Stimulated activated effector memory CD8-positive, alpha-beta T cell treated with anti-CD3 and anti-CD28 coated beads, Interleukin-12 subunit alpha, Interleukin-12 subunit beta, amount 100 ng/mL, for 72 hours (primary cell): ENCODE measurements around the gene LGALS12.
"Not testable (repeated sequence)": the region's sequence is repeated elsewhere in the genome, so short reads cannot be mapped to it uniquely, and the experiment has no call there.

Experiments
- ATAC-seq: fragments of 150-1000 bp; cut with Tn5 transposase; 2 replicates; pipeline ENCODE4 v1.10.0; 2021
- DNase-seq, 2 donors: peaks; one replicate each; pipeline ENCODE4 v3.0.0; 2021 to 2022; ENCODE audit warnings: low spot score in 2 of 2
- H3K27ac Mint-ChIP-seq: one replicate; pipeline ENCODE4 v1.8.0; 2022; ENCODE audit warnings: mild to moderate bottlenecking, mixed read lengths
- H3K36me3 Mint-ChIP-seq: one replicate; pipeline ENCODE4 v1.8.0; 2022; ENCODE audit warnings: mild to moderate bottlenecking, mixed read lengths
- H3K4me1 Mint-ChIP-seq: one replicate; pipeline ENCODE4 v1.8.0; 2022; ENCODE audit warnings: mixed read lengths
- H3K4me3 Mint-ChIP-seq: one replicate; pipeline ENCODE4 v1.8.0; 2022; ENCODE audit warnings: mild to moderate bottlenecking, mixed read lengths
- H3K9me3 Mint-ChIP-seq: one replicate; pipeline ENCODE4 v1.8.0; 2022; ENCODE audit warnings: mixed read lengths

Gene LGALS12

GRCh38 chr11:63534895-63535461 is 29.1 kb downstream of the LGALS12 start:
- DNase-seq, result peak; percentile 28 to 80
- ATAC-seq, result peak; percentile 81
- Mint-ChIP-seq H3K4me3 (peak overlapping the region; percentile 80), H3K9me3 (no peaks in the 10 kb centered on the region), H3K27ac (peak overlapping the region; percentile 95), H3K36me3 (no peaks in the 10 kb centered on the region), H3K4me1 (peaks cover 87% of the 10 kb centered on the region)

DNA sequence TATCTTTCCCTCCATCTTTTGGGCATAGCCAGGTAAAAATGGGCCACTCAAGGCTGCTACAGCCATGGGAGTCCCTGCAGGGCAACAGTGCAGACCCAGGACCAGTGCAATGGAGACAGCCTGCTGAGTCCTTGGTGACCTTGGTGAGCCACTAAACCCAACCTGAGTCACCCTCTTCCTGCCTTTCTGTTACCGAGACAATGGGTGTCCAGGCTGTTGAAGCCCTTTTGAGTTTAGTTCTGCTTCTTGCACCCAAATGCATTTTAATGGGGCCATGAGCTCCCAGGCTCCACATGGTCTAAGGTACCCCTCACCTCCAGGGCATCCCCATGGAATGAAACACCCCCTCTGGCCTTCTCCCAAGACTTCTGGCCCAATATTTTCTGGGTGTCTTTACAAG is 29.9 kb downstream of the LGALS12 start:
- DNase-seq (peak; percentile 37 to 82), ATAC-seq (peak; percentile 80)
- no peaks in the 10 kb centered on the region for H3K36me3 Mint-ChIP-seq
- H3K27ac Mint-ChIP-seq, result peak overlapping the region; percentile 95
- H3K9me3 Mint-ChIP-seq, result no peaks in the 10 kb centered on the region
- peak overlapping the region; percentile 80 for H3K4me3 Mint-ChIP-seq
- H3K4me1 Mint-ChIP-seq, result peaks cover 91% of the 10 kb centered on the region

DNA sequence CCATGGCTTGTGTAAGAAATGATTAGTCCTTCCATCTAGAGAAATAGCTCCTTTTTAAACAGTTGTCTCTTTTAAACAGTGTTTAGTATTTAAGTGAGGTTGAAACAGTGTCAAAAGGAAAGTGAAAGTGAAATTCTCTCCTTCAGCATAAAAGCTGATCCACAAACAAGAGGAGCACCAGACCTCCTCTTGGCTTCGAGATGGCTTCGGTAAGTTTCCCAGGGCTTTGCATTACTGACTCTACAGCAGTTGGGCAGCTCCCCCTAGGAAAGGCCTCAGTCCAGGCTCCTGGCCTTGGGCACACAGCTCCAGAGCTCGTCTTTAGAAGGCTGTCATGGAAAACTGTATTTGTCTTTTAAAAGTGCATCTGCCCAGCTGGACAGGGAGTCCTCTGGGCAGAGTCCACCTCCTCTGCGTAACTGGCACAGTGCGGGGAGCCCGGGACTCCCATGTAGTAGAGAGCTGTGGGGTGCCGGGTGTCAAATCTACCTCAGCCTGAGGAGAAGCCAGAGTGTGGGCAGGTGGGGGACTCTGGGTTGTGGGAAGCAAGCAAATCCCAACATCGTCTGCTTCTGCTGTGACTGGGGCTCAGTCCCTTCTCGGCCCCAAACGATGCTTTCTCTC is 30.9 kb downstream of the LGALS12 start, which contains the start of gene PLAAT4:
Gene PLAAT4, plus strand, starts transcription at position 140 of the 624 bp plus-strand sequence. Its CDS starts 61 bp downstream, at position 201.
- Mint-ChIP-seq H3K9me3 (no peaks in the 10 kb centered on the region), H3K4me1 (peaks cover 85% of the 10 kb centered on the region), H3K27ac (peak within 1 kb of the TSS; percentile 95), H3K4me3 (peak within 1 kb of the TSS; percentile 80), H3K36me3 (no peaks in the 10 kb centered on the region)
- DNase-seq, result peak in 1 of 2 donors; percentile 69
- ATAC-seq, result peak; percentile 22

DNA sequence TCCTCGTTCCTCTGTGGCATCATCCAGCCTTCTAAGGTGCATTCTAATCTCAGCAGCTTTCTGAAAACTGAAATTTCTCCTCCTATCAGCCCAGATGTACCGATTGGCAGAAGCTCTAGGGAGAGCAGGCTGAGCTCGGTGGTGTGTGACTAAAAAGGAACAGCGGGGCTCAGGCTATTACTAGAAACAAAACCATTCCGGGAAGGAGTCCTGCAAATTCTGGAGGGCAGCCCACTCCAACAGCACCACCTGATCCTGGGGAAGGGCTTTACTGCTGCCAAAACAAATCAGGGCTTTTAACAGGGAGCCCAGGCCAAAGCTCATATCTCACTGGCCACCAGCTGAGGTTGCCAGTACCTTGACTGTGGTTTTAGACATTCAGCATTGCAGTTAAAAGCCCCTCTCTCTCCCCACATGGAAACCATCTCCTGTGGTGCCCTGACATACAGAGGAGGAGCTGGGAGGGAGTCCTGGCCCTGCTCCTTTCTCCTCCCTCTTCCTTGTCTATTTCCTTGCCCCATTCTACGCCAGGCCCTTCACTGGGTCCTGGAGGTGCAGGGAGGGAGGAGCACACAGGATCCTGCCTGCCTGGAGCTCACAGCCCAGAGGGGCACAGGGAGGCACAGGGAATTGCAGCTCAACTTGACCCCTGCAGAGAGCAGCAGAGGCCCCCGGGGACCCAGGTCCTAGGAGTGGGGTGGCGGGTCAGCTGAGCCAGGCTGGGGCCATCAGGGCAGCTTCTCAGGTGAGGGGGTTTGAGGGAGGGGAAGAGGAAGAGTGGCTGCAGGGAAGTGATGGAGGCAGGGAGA is 31.6 kb downstream of the LGALS12 start:
- peak overlapping the region; percentile 80 for H3K4me3 Mint-ChIP-seq
- peaks cover 82% of the 10 kb centered on the region for H3K4me1 Mint-ChIP-seq
- no peaks in the 10 kb centered on the region for H3K36me3 Mint-ChIP-seq
- peak overlapping the region; percentile 95 for H3K27ac Mint-ChIP-seq
- DNase-seq (peak in 1 of 2 donors; percentile 64), ATAC-seq (peak; percentile 20)
- no peaks in the 10 kb centered on the region for H3K9me3 Mint-ChIP-seq

DNA sequence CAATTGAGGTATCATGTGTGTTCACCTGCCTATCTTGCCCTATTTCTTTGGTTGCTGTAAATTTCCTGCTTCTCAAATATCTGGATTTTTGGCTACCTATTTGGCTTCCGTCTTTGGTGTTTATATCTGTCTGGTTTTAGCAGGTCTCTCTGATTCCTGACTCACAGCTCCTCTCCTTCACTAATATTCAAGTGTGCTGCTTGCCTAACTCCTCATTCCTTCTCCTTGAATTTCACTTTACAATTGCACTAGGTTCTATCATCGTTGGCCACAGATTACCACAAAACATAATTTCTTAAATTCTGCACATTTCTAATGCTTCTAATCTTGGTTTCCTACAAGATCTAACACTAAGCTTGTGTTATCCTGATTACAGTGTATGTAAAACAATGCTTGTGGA is 36.6 kb downstream of the LGALS12 start:
- H3K9me3 Mint-ChIP-seq, H3K4me3 Mint-ChIP-seq, DNase-seq, ATAC-seq: not testable (repeated sequence)
- Mint-ChIP-seq H3K4me1 (peaks cover 58% of the 10 kb centered on the region), H3K36me3 (peaks cover 11% of the 10 kb centered on the region), H3K27ac (peak overlapping the region; percentile 24)

GRCh38 chr11:63543711-63544110 is 37.8 kb downstream of the LGALS12 start:
- Mint-ChIP-seq H3K27ac (peak overlapping the region; percentile 24), H3K4me3 (no peak overlapping the region), H3K36me3 (peaks cover 11% of the 10 kb centered on the region), H3K4me1 (peaks cover 46% of the 10 kb centered on the region), H3K9me3 (no peaks in the 10 kb centered on the region)
- DNase-seq, result no peak
- no peak for ATAC-seq

DNA sequence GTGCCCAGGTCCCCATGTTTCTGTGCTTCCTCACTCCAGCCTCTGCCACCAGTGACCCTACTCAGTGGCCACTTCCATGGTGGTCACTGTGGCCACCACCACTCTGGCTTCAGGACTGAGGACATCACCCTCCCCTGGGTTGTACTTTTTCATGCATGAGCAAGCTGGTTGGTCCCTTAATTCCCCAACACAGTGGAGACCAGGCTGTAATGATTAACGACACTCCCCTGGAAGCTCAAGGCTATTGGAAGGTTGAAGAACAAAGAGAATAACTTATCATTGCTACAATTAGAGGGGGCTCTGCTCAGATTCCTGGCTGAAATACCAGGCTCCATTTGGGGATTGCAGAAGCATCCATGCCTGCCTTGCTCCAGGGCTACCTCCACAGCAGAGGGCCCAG is 41.2 kb downstream of the LGALS12 start:
- Mint-ChIP-seq H3K27ac (peak overlapping the region; percentile 69), H3K9me3 (no peaks in the 10 kb centered on the region), H3K36me3 (peaks cover 19% of the 10 kb centered on the region), H3K4me3 (no peak overlapping the region), H3K4me1 (peaks cover 47% of the 10 kb centered on the region)
- ATAC-seq, result no peak
- DNase-seq, result no peak

DNA sequence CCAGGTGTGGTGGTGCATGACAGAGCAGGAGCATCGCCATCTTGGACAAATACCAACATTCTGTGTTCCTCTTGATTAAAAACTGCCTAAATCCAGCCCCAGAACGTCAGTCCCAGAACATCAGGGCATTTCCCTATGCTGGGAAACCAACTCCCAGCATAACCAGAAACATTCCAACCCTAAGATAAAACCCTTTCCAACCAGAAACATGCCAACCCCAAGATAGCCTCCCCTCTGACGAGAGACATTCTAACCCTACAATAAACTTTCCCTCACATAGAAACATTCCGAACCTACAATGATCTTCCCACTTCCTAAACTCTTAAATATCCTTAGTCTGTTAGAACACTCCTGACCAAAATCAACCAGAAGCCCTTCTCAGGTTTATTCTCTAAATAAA is 42.3 kb downstream of the LGALS12 start:
- no peak for DNase-seq
- Mint-ChIP-seq H3K4me3 (no peak overlapping the region), H3K9me3 (no peaks in the 10 kb centered on the region), H3K27ac (peak overlapping the region; percentile 1), H3K36me3 (peaks cover 19% of the 10 kb centered on the region), H3K4me1 (peaks cover 49% of the 10 kb centered on the region)
- ATAC-seq, result no peak

DNA sequence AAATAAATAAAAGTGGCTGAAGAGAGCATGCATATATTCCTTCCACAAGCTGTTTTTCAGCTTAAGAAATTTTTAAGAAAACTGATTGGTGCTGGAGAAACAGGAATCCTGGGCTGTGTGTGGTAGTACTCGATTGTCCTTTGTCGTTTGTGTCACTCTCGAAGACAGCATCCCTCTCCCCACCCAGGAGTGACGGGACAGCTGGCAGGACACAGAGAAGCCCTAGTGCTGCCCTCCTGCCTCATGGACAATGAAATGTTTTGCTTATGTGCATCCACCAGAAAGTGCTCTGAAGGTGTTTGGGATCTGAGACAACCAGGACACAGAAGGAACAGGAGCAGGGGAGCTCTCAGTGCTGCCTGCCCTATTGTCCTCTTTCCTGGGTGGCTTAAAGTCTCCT is 43.5 kb downstream of the LGALS12 start:
- ATAC-seq, result no peak
- Mint-ChIP-seq H3K9me3 (no peaks in the 10 kb centered on the region), H3K4me3 (peak overlapping the region; percentile 34), H3K4me1 (peaks cover 53% of the 10 kb centered on the region), H3K27ac (peak overlapping the region; percentile 37), H3K36me3 (peaks cover 8% of the 10 kb centered on the region)
- DNase-seq, result no peak

- Mint-ChIP-seq H3K4me1 (peaks cover 56% of the 10 kb centered on the region), H3K27ac (peak overlapping the region; percentile 93)
- not testable (repeated sequence) for ATAC-seq
Observed at GRCh38 chr11:63550156-63550700, 44.3 kb downstream of the LGALS12 start.

GRCh38 chr11:63551091-63551888 is 45.4 kb downstream of the LGALS12 start:
- Mint-ChIP-seq H3K9me3 (no peaks in the 10 kb centered on the region), H3K27ac (peak overlapping the region; percentile 93), H3K4me3 (peak overlapping the region; percentile 76), H3K4me1 (peaks cover 48% of the 10 kb centered on the region), H3K36me3 (peaks cover 8% of the 10 kb centered on the region)
- DNase-seq (peak in 1 of 2 donors; percentile 73), ATAC-seq (peak; percentile 12)

More at GRCh38 chr11:63550156-63550700, 44.3 kb downstream of the LGALS12 start:
- not testable (repeated sequence) for H3K36me3 Mint-ChIP-seq, H3K9me3 Mint-ChIP-seq, DNase-seq
- peak overlapping the region; percentile 34 for H3K4me3 Mint-ChIP-seq

GRCh38 chr11:63551889-63552266 is 46.0 kb downstream of the LGALS12 start:
- peaks cover 48% of the 10 kb centered on the region for H3K4me1 Mint-ChIP-seq
- peaks cover 8% of the 10 kb centered on the region for H3K36me3 Mint-ChIP-seq
- DNase-seq, result peak; percentile 18 to 73
- ATAC-seq, result peak; percentile 40
- no peaks in the 10 kb centered on the region for H3K9me3 Mint-ChIP-seq
- H3K4me3 Mint-ChIP-seq, result peak overlapping the region; percentile 76
- peak overlapping the region; percentile 93 for H3K27ac Mint-ChIP-seq

GRCh38 chr11:63552921-63553320 is 47.0 kb downstream of the LGALS12 start:
- ATAC-seq, result peak; percentile 37
- no peak for DNase-seq
- H3K4me3 Mint-ChIP-seq, result peak overlapping the region; percentile 76
- peaks cover 48% of the 10 kb centered on the region for H3K4me1 Mint-ChIP-seq
- H3K27ac Mint-ChIP-seq, result peak overlapping the region; percentile 93
- peaks cover 8% of the 10 kb centered on the region for H3K36me3 Mint-ChIP-seq
- no peaks in the 10 kb centered on the region for H3K9me3 Mint-ChIP-seq

DNA sequence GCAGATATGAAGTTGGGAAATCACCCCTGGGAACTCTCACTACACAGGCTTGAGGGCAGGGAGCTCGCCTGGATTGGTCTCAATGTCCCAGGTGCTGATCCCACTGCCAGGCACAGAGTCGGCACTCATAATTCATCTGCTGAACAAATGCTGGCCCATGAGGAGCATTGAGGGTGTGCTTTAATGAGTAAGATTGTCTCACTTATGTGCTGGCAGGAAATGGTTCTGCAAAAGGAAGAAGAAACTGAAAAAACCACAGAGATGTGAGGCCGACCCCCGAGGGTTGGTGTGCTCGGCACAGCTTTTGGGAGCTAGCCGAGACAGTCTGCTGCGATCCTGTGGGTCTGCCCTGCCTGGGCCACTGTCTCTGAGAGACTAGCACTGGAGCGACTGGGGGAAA is 47.9 kb downstream of the LGALS12 start:
- H3K4me3 Mint-ChIP-seq, result peak overlapping the region; percentile 76
- peaks cover 48% of the 10 kb centered on the region for H3K4me1 Mint-ChIP-seq
- H3K9me3 Mint-ChIP-seq, result no peaks in the 10 kb centered on the region
- ATAC-seq (peak; percentile 92), DNase-seq (peak; percentile 30 to 77)
- H3K36me3 Mint-ChIP-seq, result peaks cover 8% of the 10 kb centered on the region
- H3K27ac Mint-ChIP-seq, result peak overlapping the region; percentile 93
